Endothelial cell of umbilical vein (primary cell): ENCODE measurements around the gene GNAI1. TPM values are rescaled to one million over a fixed set of nuclear protein-coding genes. Genes with fewer than 3 reads are reported as not detected.

Experiments
- BruUV-seq: library from RNA; stranded (reverse); fragments of 400-500 nt; replicated peaks from 2 replicates; lab custom pipeline; 2021; lab: Mats Ljungman, UMichigan
- CTCF ChIA-PET: fragments of 300-600, 350-600 bp; sonication (Branson Sonifier 250); formaldehyde crosslinking; loops from one replicate; lab custom pipeline; 2021; ENCODE audit warnings: antibody characterized with exemption, inconsistent platforms; lab: Charles Lee
- POLR2A ChIA-PET: fragments of 300-600, 350-600 bp; sonication (Branson Sonifier 250); formaldehyde crosslinking; loops from one replicate; lab custom pipeline; 2021; ENCODE audit warnings: antibody characterized with exemption, inconsistent platforms; lab: Charles Lee
- DNase-seq: peaks from one replicate; pipeline ENCODE4 v3.0.0-alpha.2; 2011; ENCODE audit warnings: low read depth, low spot score
- FAIRE-seq: peaks from 2 replicates; lab custom pipeline; 2011; peaks lifted over from hg19 to GRCh38; lab: Jason Lieb, UNC
- H2AFZ ChIP-seq: 2 replicates; pipeline ENCODE4 v1.6.0; 2012; ENCODE audit warnings: low read depth, low read length, control low read depth, inconsistent platforms
- H3K27ac ChIP-seq: 2 replicates; pipeline ENCODE4 v1.5.1; 2011; ENCODE audit warnings: low read depth, mild to moderate bottlenecking, control low read depth, low read length, moderate library complexity; ENCODE audit not compliant: insufficient read depth
- H3K27me3 ChIP-seq, 2 experiments: 2 replicates each; pipeline versions ENCODE4 v1.6.0 to v1.6.1; 2011; ENCODE audit warnings: low read length in 2 of 2, mixed read lengths in 1 of 2; ENCODE audit not compliant: control insufficient read depth in 2 of 2, insufficient read depth in 2 of 2
- H3K36me3 ChIP-seq, 2 experiments: 2 replicates in 1 of 2; 3 replicates in 1 of 2; pipeline ENCODE4 v1.5.1; 2011; ENCODE audit warnings: low read length in 2 of 2, mild to moderate bottlenecking in 1 of 2, moderate library complexity in 1 of 2; ENCODE audit not compliant: control insufficient read depth in 2 of 2, insufficient read depth in 2 of 2; ENCODE audit errors: extremely low read depth in 1 of 2
- H3K4me1 ChIP-seq: 3 replicates; pipeline ENCODE4 v1.5.1; 2011; ENCODE audit warnings: mild to moderate bottlenecking, low read length; ENCODE audit not compliant: control insufficient read depth, insufficient read depth; ENCODE audit errors: extremely low read depth
- H3K4me2 ChIP-seq: 2 replicates; pipeline ENCODE4 v1.6.1; 2011; ENCODE audit warnings: low read length, control low read depth, mixed read lengths; ENCODE audit not compliant: insufficient read depth
- H3K4me3 ChIP-seq, 3 experiments: fragments of 200-600 bp in 1 of 3; sonication (generic), shearing (Covaris generic) in 1 of 3; replicated peaks in 1 of 3; 2 replicates each; pipeline ENCODE4 v1.5.1; 2011 to 2016; ENCODE audit warnings: control low read depth in 3 of 3, low read length in 3 of 3, mild to moderate bottlenecking in 2 of 3, inconsistent platforms in 1 of 3, low read depth in 1 of 3, moderate library complexity in 1 of 3; ENCODE audit not compliant: insufficient read depth in 1 of 3
- H3K79me2 ChIP-seq: 2 replicates; pipeline ENCODE4 v1.6.0; 2012; ENCODE audit warnings: low read length, inconsistent platforms; ENCODE audit not compliant: control insufficient read depth, insufficient read depth
- H3K9ac ChIP-seq: replicated peaks from 2 replicates; pipeline ENCODE3; 2011; ENCODE audit warnings: low read length, control low read depth; ENCODE audit not compliant: insufficient read depth; ENCODE audit errors: extremely low read depth
- H3K9me1 ChIP-seq: replicated peaks from 3 replicates; pipeline ENCODE4 v1.6.0; 2011; ENCODE audit warnings: mild to moderate bottlenecking, low read length; ENCODE audit not compliant: control insufficient read depth, insufficient read depth; ENCODE audit errors: extremely low read depth
- H3K9me3 ChIP-seq: replicated peaks from 2 replicates; pipeline ENCODE4 v1.5.1; 2012; ENCODE audit warnings: low read length, inconsistent platforms; ENCODE audit not compliant: control insufficient read depth, insufficient read depth
- H4K20me1 ChIP-seq: replicated peaks from 2 replicates; pipeline ENCODE3; 2011; ENCODE audit warnings: mild to moderate bottlenecking, low read length; ENCODE audit not compliant: control insufficient read depth, insufficient read depth; ENCODE audit errors: extremely low read depth
- CTCF ChIP-seq, 2 donors: IDR thresholded peaks; 1 replicate in 1 of 2; 2 replicates in 1 of 2; pipeline ENCODE4 v1.5.1; 2011; ENCODE audit warnings: low read length in 2 of 2, mild to moderate bottlenecking in 2 of 2, moderate library complexity in 2 of 2, control low read depth in 1 of 2, inconsistent platforms in 1 of 2, low read depth in 1 of 2; ENCODE audit not compliant: insufficient read depth in 1 of 2; ENCODE audit errors: extremely low read depth in 1 of 2
- EZH2 ChIP-seq: IDR thresholded peaks from 2 replicates; pipeline ENCODE4 v1.6.1; 2012; ENCODE audit warnings: borderline replicate concordance, low read depth, mild to moderate bottlenecking, moderate library complexity, low read length, inconsistent platforms; ENCODE audit not compliant: severe bottlenecking
- FOS ChIP-seq: IDR thresholded peaks from 2 replicates; pipeline ENCODE4 v1.6.1; 2011; ENCODE audit warnings: mild to moderate bottlenecking, low read length, moderate library complexity, borderline replicate concordance; ENCODE audit not compliant: insufficient read depth
- GATA2 ChIP-seq: IDR thresholded peaks from 2 replicates; pipeline ENCODE4 v1.7.0; 2011; ENCODE audit warnings: low read depth, mild to moderate bottlenecking, moderate library complexity, mixed read lengths, low read length; ENCODE audit not compliant: insufficient read length, insufficient read depth
- JUN ChIP-seq: IDR thresholded peaks from 2 replicates; pipeline ENCODE4 v1.6.1; 2011; ENCODE audit warnings: borderline replicate concordance, low read depth; ENCODE audit not compliant: insufficient read length, insufficient read depth
- MAX ChIP-seq: IDR thresholded peaks from 2 replicates; pipeline ENCODE4 v1.6.1; 2011; ENCODE audit not compliant: insufficient read depth, insufficient read length
- MYC ChIP-seq: IDR thresholded peaks from one replicate; pipeline ENCODE4 v1.6.1; 2011; ENCODE audit warnings: mild to moderate bottlenecking, low read depth, low read length
- POLR2A ChIP-seq: IDR thresholded peaks from 2 replicates; pipeline ENCODE4 v1.6.1; 2012; ENCODE audit warnings: low read depth, mild to moderate bottlenecking, control low read depth, low read length
- POLR2AphosphoS5 ChIP-seq: IDR thresholded peaks from 2 replicates; pipeline ENCODE4 v1.6.1; 2012; ENCODE audit warnings: low read depth, mild to moderate bottlenecking, control low read depth, low read length, moderate library complexity; ENCODE audit not compliant: insufficient read depth
- dilution Hi-C: fragments of 300-500 bp; cut with MboI; formaldehyde crosslinking; loops from one replicate; pipeline ENCODE4 v1.15.0; 2019; ENCODE audit warnings: low sequenced_read_pairs; ENCODE audit not compliant: extremely low pct_ligation_motif_present
- intact Hi-C: fragments of 100-400 bp; cut with micrococcal nuclease; formaldehyde crosslinking; loops from one replicate; pipeline ENCODE4 v1.10.0; 2022
- polyA plus RNA-seq, 4 experiments: library from polyadenylated mRNA; depleted of rRNA in 3 of 4; stranded (reverse) in 3 of 4; unstranded in 1 of 4; fragments of >200 nt; gene quantifications; 2 replicates each; pipeline versions ENCODE4 v1.2.1 to v1.2.3, GENCODE V29; 2011 to 2012; ENCODE audit warnings: missing spikeins in 1 of 4
- total RNA-seq: library from RNA; stranded (reverse); gene quantifications from 2 replicates; pipeline ENCODE4 v1.2.3, GENCODE V29; 2021

GNAI1 gene
- total and polyA plus RNA-seq, 2 donors (not counting 3 experiments of a cell fraction or from before 2014, with no cell fraction given) = 7.5 to 15.0 TPM

GRCh38 chr7:80088705-80089104 lies 45.9 kb upstream of the GNAI1 start:
- H3K9me1 ChIP-seq = no peaks in the 10 kb centered on the region
- no peaks in the 10 kb centered on the region for H3K27me3 ChIP-seq
- BruUV-seq = no TSS peak
- TF ChIP-seq JUN = no peak
- no peak for TF ChIP-seq FOS
- TF ChIP-seq MAX = no peak
- no peak for TF ChIP-seq GATA2
- TF ChIP-seq EZH2 = no peak
- TF ChIP-seq POLR2A = no peak
- TF ChIP-seq CTCF (IDR thresholded peaks at IDR 0.05; ENCODE audit: extremely low read depth in 1 of 2, insufficient read depth in 1 of 2, low read depth in 1 of 2, low read length in 2 of 2) = no peak
- TF ChIP-seq MYC = no peak
- no peak for TF ChIP-seq POLR2AphosphoS5
- ChIA-PET POLR2A (no interaction called here), CTCF (interaction anchor here (0.8 to 3.1 kb wide), 8 partner anchors 10 to 304 kb away, joined by 3 to 11 read pairs (median 4); partner anchors contain the start of gene GNAI1)
- DNase-seq = no peak
- intact Hi-C loops = no loop called here
- no peaks in the 10 kb centered on the region for H3K4me1 ChIP-seq
- H3K4me2 ChIP-seq = no peak overlapping the region
- H3K36me3 ChIP-seq = no peaks in the 10 kb centered on the region
- H3K9ac ChIP-seq = no peak overlapping the region
- no peak for FAIRE-seq
- no peaks in the 10 kb centered on the region for H3K9me3 ChIP-seq
- H3K4me3 ChIP-seq = no peak overlapping the region
- H4K20me1 ChIP-seq = no peaks in the 10 kb centered on the region
- no peak overlapping the region for H2AFZ ChIP-seq
- no peaks in the 10 kb centered on the region for H3K79me2 ChIP-seq
- no peak overlapping the region for H3K27ac ChIP-seq
- dilution Hi-C loops = no loop called here
